Stimulated activated naive B cell treated with anti-CD40 and anti-IgM and Interleukin-4, amounts not matched to agents 10 μg/mL and 1 μg/mL and 100 μg/mL, for 72 hours (primary cell): ENCODE results near the gene RAVER1.
"Not testable (repeated sequence)": the region's sequence is repeated elsewhere in the genome, so short reads cannot be mapped to it uniquely, and the experiment has no call there.

Source experiments
- ATAC-seq, 2 donors: fragments of 150-1000 bp; cut with Tn5 transposase; replicated peaks; 2 replicates each; pipeline ENCODE4 v1.10.0; 2021; ENCODE audit warnings: moderate library complexity in 1 of 2
- DNase-seq: peaks from one replicate; pipeline ENCODE4 v3.0.0; 2021
- H3K27ac Mint-ChIP-seq: one replicate; pipeline ENCODE4 v1.8.0; 2022; ENCODE audit warnings: mild to moderate bottlenecking, mixed read lengths
- H3K27me3 Mint-ChIP-seq, 2 donors: one replicate each; pipeline ENCODE4 v1.8.0; 2022; ENCODE audit warnings: mixed read lengths in 2 of 2
- H3K36me3 Mint-ChIP-seq, 2 donors: one replicate each; pipeline ENCODE4 v1.8.0; 2022; ENCODE audit warnings: mixed read lengths in 2 of 2, mild to moderate bottlenecking in 1 of 2
- H3K4me1 Mint-ChIP-seq, 2 donors: one replicate each; pipeline ENCODE4 v1.8.0; 2022; ENCODE audit warnings: mixed read lengths in 2 of 2, mild to moderate bottlenecking in 1 of 2
- H3K4me3 Mint-ChIP-seq, 2 donors: one replicate each; pipeline ENCODE4 v1.8.0; 2022; ENCODE audit warnings: mild to moderate bottlenecking in 2 of 2, mixed read lengths in 2 of 2, moderate library complexity in 1 of 2
- H3K9me3 Mint-ChIP-seq, 2 donors: one replicate each; pipeline ENCODE4 v1.8.0; 2022; ENCODE audit warnings: mixed read lengths in 2 of 2, mild to moderate bottlenecking in 1 of 2

The RAVER1 gene

GRCh38 chr19:10332965-10333757 is at the start of gene RAVER1:
Gene RAVER1 (minus strand): TSS chr19:10333529. CDS start chr19:10333507, 22 bp downstream.
- peak within 1 kb of the TSS; percentile 95 to 98 for H3K4me3 Mint-ChIP-seq
- peaks cover 21 to 48% of the 10 kb centered on the region in 2 donors for H3K4me1 Mint-ChIP-seq
- H3K27ac Mint-ChIP-seq: peak within 1 kb of the TSS; percentile 99
- H3K27me3 Mint-ChIP-seq: no peaks in the 10 kb centered on the region
- ATAC-seq (peak; percentile 95 to 96), DNase-seq (peak; percentile 93)
- H3K9me3 Mint-ChIP-seq: no peaks in the 10 kb centered on the region
- peaks cover 40 to 43% of the 10 kb centered on the region in 2 donors for H3K36me3 Mint-ChIP-seq

- Mint-ChIP-seq H3K36me3 (peaks cover 9 to 13% of the 10 kb centered on the region in 2 donors), H3K4me1 (peaks cover 25 to 60% of the 10 kb centered on the region in 2 donors)
- not testable (repeated sequence) for H3K9me3 Mint-ChIP-seq, H3K27ac Mint-ChIP-seq, DNase-seq, H3K4me3 Mint-ChIP-seq, H3K27me3 Mint-ChIP-seq, ATAC-seq
These were observed 49.8 kb upstream of the RAVER1 start for GRCh38 chr19:10383223-10383499.

- Mint-ChIP-seq H3K36me3 (peaks cover 17 to 20% of the 10 kb centered on the region in 2 donors), H3K27me3 (no peaks in the 10 kb centered on the region), H3K4me1 (peaks cover 17 to 41% of the 10 kb centered on the region in 2 donors), H3K9me3 (no peaks in the 10 kb centered on the region), H3K27ac (peak within 1 kb of the TSS; percentile 95), H3K4me3 (peak within 1 kb of the TSS; percentile 86 to 87)
- peak; percentile 97 to 99 for ATAC-seq
- DNase-seq: peak; percentile 98
These were observed 47.2 kb upstream of the RAVER1 start, which contains the start of gene TYK2 for GRCh38 chr19:10380313-10381102. Gene TYK2 (minus strand): TSS chr19:10380572. CDS start chr19:10378406, 2,166 bp downstream.

- H3K36me3 Mint-ChIP-seq: peaks cover 20 to 23% of the 10 kb centered on the region in 2 donors
- no peaks in the 10 kb centered on the region for H3K9me3 Mint-ChIP-seq
- peak; percentile 6 to 11 for ATAC-seq
These were observed 46.6 kb upstream of the RAVER1 start for GRCh38 chr19:10379880-10380312.

GRCh38 chr19:10378124-10378523 is 44.8 kb upstream of the RAVER1 start:
- H3K27ac Mint-ChIP-seq: no peak overlapping the region

More at GRCh38 chr19:10379880-10380312, 46.6 kb upstream of the RAVER1 start:
- Mint-ChIP-seq H3K27me3 (no peaks in the 10 kb centered on the region), H3K27ac (peak overlapping the region; percentile 95), H3K4me1 (peaks cover 19 to 40% of the 10 kb centered on the region in 2 donors), H3K4me3 (peak overlapping the region; percentile 86 to 87)
- DNase-seq: no peak

GRCh38 chr19:10377140-10377640 is 43.9 kb upstream of the RAVER1 start:
- Mint-ChIP-seq H3K4me1 (peaks cover 21 to 38% of the 10 kb centered on the region in 2 donors), H3K36me3 (peaks cover 31 to 34% of the 10 kb centered on the region in 2 donors), H3K4me3 (peak overlapping the region in 1 of 2 donors; percentile 41)
- H3K9me3 Mint-ChIP-seq, ATAC-seq, H3K27ac Mint-ChIP-seq, H3K27me3 Mint-ChIP-seq, DNase-seq: not testable (repeated sequence)

More at GRCh38 chr19:10378124-10378523, 44.8 kb upstream of the RAVER1 start:
- ATAC-seq (no peak), DNase-seq (no peak)
- no peaks in the 10 kb centered on the region for H3K9me3 Mint-ChIP-seq
- no peaks in the 10 kb centered on the region for H3K27me3 Mint-ChIP-seq
- peak overlapping the region in 1 of 2 donors; percentile 11 for H3K4me3 Mint-ChIP-seq
- H3K4me1 Mint-ChIP-seq: peaks cover 23 to 43% of the 10 kb centered on the region in 2 donors
- H3K36me3 Mint-ChIP-seq: peaks cover 29 to 34% of the 10 kb centered on the region in 2 donors

- Mint-ChIP-seq H3K4me3 (no peak overlapping the region), H3K4me1 (peaks cover 16 to 32% of the 10 kb centered on the region in 2 donors), H3K27ac (peak overlapping the region; percentile 47), H3K27me3 (no peaks in the 10 kb centered on the region), H3K9me3 (no peaks in the 10 kb centered on the region), H3K36me3 (peaks cover 34 to 35% of the 10 kb centered on the region in 2 donors)
- ATAC-seq (no peak), DNase-seq (no peak)
These were observed 41.6 kb upstream of the RAVER1 start for GRCh38 chr19:10374931-10375330.

- Mint-ChIP-seq H3K9me3 (no peaks in the 10 kb centered on the region), H3K4me3 (no peak overlapping the region), H3K36me3 (peaks cover 39 to 44% of the 10 kb centered on the region in 2 donors), H3K27ac (no peak overlapping the region), H3K4me1 (peaks cover 13 to 18% of the 10 kb centered on the region in 2 donors), H3K27me3 (no peaks in the 10 kb centered on the region)
- DNase-seq (no peak), ATAC-seq (no peak)
These were observed 39.4 kb upstream of the RAVER1 start for GRCh38 chr19:10372690-10373089.

GRCh38 chr19:10368101-10368803 is 34.9 kb upstream of the RAVER1 start:
- Mint-ChIP-seq H3K4me1 (peaks cover 0 to 2% of the 10 kb centered on the region in 2 donors), H3K27ac (peak overlapping the region; percentile 20), H3K4me3 (no peak overlapping the region), H3K36me3 (peaks cover 45 to 59% of the 10 kb centered on the region in 2 donors), H3K27me3 (no peaks in the 10 kb centered on the region), H3K9me3 (no peaks in the 10 kb centered on the region)
- no peak for DNase-seq
- ATAC-seq: no peak

- H3K4me3 Mint-ChIP-seq, H3K27me3 Mint-ChIP-seq, ATAC-seq, H3K27ac Mint-ChIP-seq, H3K9me3 Mint-ChIP-seq, DNase-seq, H3K4me1 Mint-ChIP-seq: not testable (repeated sequence)
- peaks cover 47 to 61% of the 10 kb centered on the region in 2 donors for H3K36me3 Mint-ChIP-seq
These were observed 33.7 kb upstream of the RAVER1 start for GRCh38 chr19:10366950-10367512.

GRCh38 chr19:10365518-10365917 is 32.2 kb upstream of the RAVER1 start:
- Mint-ChIP-seq H3K36me3 (peaks cover 60 to 71% of the 10 kb centered on the region in 2 donors), H3K9me3 (no peaks in the 10 kb centered on the region), H3K4me1 (peaks cover 0 to 6% of the 10 kb centered on the region in 2 donors), H3K4me3 (no peak overlapping the region), H3K27ac (no peak overlapping the region), H3K27me3 (no peaks in the 10 kb centered on the region)
- ATAC-seq: no peak
- DNase-seq: no peak

- Mint-ChIP-seq H3K4me3 (no peak overlapping the region), H3K9me3 (no peaks in the 10 kb centered on the region), H3K27me3 (no peaks in the 10 kb centered on the region), H3K36me3 (peaks cover 64 to 70% of the 10 kb centered on the region in 2 donors), H3K27ac (no peak overlapping the region), H3K4me1 (peaks cover 0 to 6% of the 10 kb centered on the region in 2 donors)
- DNase-seq (no peak), ATAC-seq (no peak)
These were observed 31.3 kb upstream of the RAVER1 start for GRCh38 chr19:10364644-10365043.

- no peak for ATAC-seq
- no peaks in the 10 kb centered on the region for H3K9me3 Mint-ChIP-seq
- H3K27me3 Mint-ChIP-seq: no peaks in the 10 kb centered on the region
- H3K36me3 Mint-ChIP-seq: peaks cover 63 to 67% of the 10 kb centered on the region in 2 donors
- DNase-seq: no peak
- H3K4me1 Mint-ChIP-seq: peaks cover 0 to 8% of the 10 kb centered on the region in 2 donors
- H3K27ac Mint-ChIP-seq: peak overlapping the region; percentile 37
- H3K4me3 Mint-ChIP-seq: no peak overlapping the region
These were observed 30.5 kb upstream of the RAVER1 start for GRCh38 chr19:10363789-10364281.
